ENCODE results near the gene GHITM. TPM values are rescaled to one million over a fixed set of nuclear protein-coding genes. Genes with fewer than 3 reads are reported as not detected.

Gene GHITM
- polyA plus RNA-seq, 1 of the 3 experiments (the other 2 are of a cell fraction), result 113 TPM

- POLR2A ChIA-PET, result no interaction called here
- WGBS (ENCODE audit: low lambda C conversion rate), result 45% methylated on average over 2 of the region's 2 CpGs
- CTCF ChIA-PET, result no interaction called here
- no peak overlapping the region for H3K4me2 ChIP-seq
- no peak overlapping the region for H2AFZ ChIP-seq (ENCODE audit: low read depth)
- no peaks in the 10 kb centered on the region for H3K79me2 ChIP-seq (ENCODE audit: insufficient read depth)
- no peaks in the 10 kb centered on the region for H3K27me3 ChIP-seq (ENCODE audit: insufficient read depth)
- TF ChIP-seq FOXJ3 (CRISPR knock-in tag; IDR thresholded peaks at IDR 0.05) (no peak), EP300 (IDR thresholded peaks at IDR 0.05; ENCODE audit: borderline replicate concordance in 1 of 2, low read depth in 1 of 2, low read length in 1 of 2) (no peak), USF1 (IDR thresholded peaks at IDR 0.05; ENCODE audit: borderline replicate concordance, low read depth) (no peak), GATA2 (CRISPR knock-in tag; IDR thresholded peaks at IDR 0.05) (no peak), TEAD4 (IDR thresholded peaks at IDR 0.05; ENCODE audit: borderline replicate concordance, insufficient read depth) (no peak), TAF1 (IDR thresholded peaks at IDR 0.05; ENCODE audit: borderline replicate concordance, low read depth, low read length) (no peak), CHD2 (IDR thresholded peaks at IDR 0.05; ENCODE audit: low read length, partially characterized antibody) (no peak), JUND (IDR thresholded peaks at IDR 0.05) (no peak), ELF1 (IDR thresholded peaks at IDR 0.05) (no peak), POLR2AphosphoS5 (IDR thresholded peaks at IDR 0.05; ENCODE audit: low read depth, low read length) (no peak), SIN3A (IDR thresholded peaks at IDR 0.05; ENCODE audit: borderline replicate concordance, low read depth, low read length) (no peak)
- TF ChIP-seq, protein P1, sequence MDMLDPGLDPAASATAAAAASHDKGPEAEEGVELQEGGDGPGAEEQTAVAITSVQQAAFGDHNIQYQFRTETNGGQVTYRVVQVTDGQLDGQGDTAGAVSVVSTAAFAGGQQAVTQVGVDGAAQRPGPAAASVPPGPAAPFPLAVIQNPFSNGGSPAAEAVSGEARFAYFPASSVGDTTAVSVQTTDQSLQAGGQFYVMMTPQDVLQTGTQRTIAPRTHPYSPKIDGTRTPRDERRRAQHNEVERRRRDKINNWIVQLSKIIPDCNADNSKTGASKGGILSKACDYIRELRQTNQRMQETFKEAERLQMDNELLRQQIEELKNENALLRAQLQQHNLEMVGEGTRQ (IDR thresholded peaks at IDR 0.05; ENCODE audit: borderline replicate concordance, low read depth, low read length), result no peak
- H3K36me3 ChIP-seq (replicated peaks in 1 of 2; ENCODE audit: control insufficient read depth in 1 of 2, insufficient read depth in 2 of 2, low read length in 1 of 2), result no peaks in the 10 kb centered on the region
- no peaks in the 10 kb centered on the region for H3K4me1 ChIP-seq (ENCODE audit: control insufficient read depth in 1 of 2, insufficient read depth in 2 of 2, low read depth in 1 of 2, low read length in 1 of 2)
- H3K27ac ChIP-seq (ENCODE audit: low read depth in 2 of 2, low read length in 1 of 2), result no peak overlapping the region
- no peaks in the 10 kb centered on the region for H4K20me1 ChIP-seq (ENCODE audit: insufficient read depth)
- H3K9me3 ChIP-seq, result no peaks in the 10 kb centered on the region
- H3K4me3 ChIP-seq (ENCODE audit: low read depth in 2 of 2, low read length in 1 of 2), result no peak overlapping the region; a peak in 1 of 4 replicates
- H3F3A ChIP-seq (replicated peaks; ENCODE audit: insufficient read depth), result no peaks in the 10 kb centered on the region
- H3K9ac ChIP-seq, result no peak overlapping the region
- no peaks in the 10 kb centered on the region for H3K9me2 ChIP-seq
- no peak for DNase-seq
These were observed 21.5 kb upstream of the GHITM start for GRCh38 chr10:84117686-84118394.

DNA sequence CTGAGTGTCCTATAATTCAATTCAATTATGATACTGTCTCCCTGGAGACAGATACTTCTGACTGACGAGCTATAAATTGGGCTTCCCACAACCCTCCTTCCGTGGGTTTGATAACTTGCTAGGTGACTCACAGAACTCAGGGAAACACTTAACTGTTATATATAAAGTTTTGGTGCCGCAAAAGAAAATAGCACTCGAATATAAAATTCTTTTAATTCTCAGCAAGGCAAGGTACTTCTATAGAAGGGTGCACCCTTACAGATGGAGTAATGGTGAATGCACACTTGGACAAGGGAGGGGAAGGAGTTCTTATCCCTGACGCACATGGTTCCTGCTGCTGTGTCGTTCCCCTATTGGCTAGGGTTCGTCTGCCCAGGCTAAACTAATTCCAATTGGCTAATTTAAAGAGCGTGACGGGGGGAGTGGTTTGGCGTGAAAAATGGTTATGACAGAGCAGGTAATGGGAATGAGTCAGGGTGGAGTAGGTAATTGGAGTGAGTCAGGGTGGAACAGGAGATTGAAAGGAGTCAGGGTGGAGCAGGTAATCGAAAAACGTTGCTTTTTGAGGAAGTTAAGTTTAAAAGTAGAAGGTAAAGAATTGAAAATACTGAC, 20.8 kb upstream of the GHITM start:
- no peaks in the 10 kb centered on the region for H3K79me2 ChIP-seq (ENCODE audit: insufficient read depth)
- H3K36me3 ChIP-seq (replicated peaks in 1 of 2; ENCODE audit: control insufficient read depth in 1 of 2, insufficient read depth in 2 of 2, low read length in 1 of 2), result no peaks in the 10 kb centered on the region
- no peaks in the 10 kb centered on the region for H4K20me1 ChIP-seq (ENCODE audit: insufficient read depth)
- CTCF ChIA-PET, result no interaction called here
- POLR2A ChIA-PET, result no interaction called here
- no peaks in the 10 kb centered on the region for H3F3A ChIP-seq (replicated peaks; ENCODE audit: insufficient read depth)
- H3K9ac ChIP-seq, result no peak overlapping the region
- H3K9me3 ChIP-seq, result no peaks in the 10 kb centered on the region
- no peaks in the 10 kb centered on the region for H3K4me1 ChIP-seq (ENCODE audit: control insufficient read depth in 1 of 2, insufficient read depth in 2 of 2, low read depth in 1 of 2, low read length in 1 of 2)
- H3K27ac ChIP-seq (ENCODE audit: low read depth in 2 of 2, low read length in 1 of 2), result no peak overlapping the region
- 41% methylated on average over 12 of the region's 12 CpGs for WGBS (ENCODE audit: low lambda C conversion rate)
- no peaks in the 10 kb centered on the region for H3K9me2 ChIP-seq
- TF ChIP-seq RFX5 (IDR thresholded peaks at IDR 0.05; ENCODE audit: low read length), result 0 out of 2 replicates have a peak, but pooled peaks have one; percentile 34
- no peak for TF ChIP-seq RAD21 (IDR thresholded peaks at IDR 0.05; ENCODE audit: low read length)
- no peak for TF ChIP-seq YY1 (IDR thresholded peaks at IDR 0.05; ENCODE audit: low read depth)
- TF ChIP-seq RCOR1 (IDR thresholded peaks at IDR 0.05; ENCODE audit: low read length), result no peak
- H2AFZ ChIP-seq (ENCODE audit: low read depth), result no peak overlapping the region
- no peaks in the 10 kb centered on the region for H3K27me3 ChIP-seq (ENCODE audit: insufficient read depth)
- no peak for DNase-seq
- no peak overlapping the region; a peak in 1 of 4 replicates for H3K4me3 ChIP-seq (ENCODE audit: low read depth in 2 of 2, low read length in 1 of 2)
- no peak overlapping the region for H3K4me2 ChIP-seq
